C4-2B (cell line): ENCODE measurements around the gene HEXD.
"Not testable (repeated sequence)": the region's sequence is repeated elsewhere in the genome, so short reads cannot be mapped to it uniquely, and the experiment has no call there.

Experiments used
- H3K27ac ChIP-seq: fragments of 450-650 bp; 2 replicates; pipeline ENCODE4 v1.5.1; 2017
- ZFX ChIP-seq: fragments of 450-650 bp; IDR thresholded peaks from 2 replicates; pipeline ENCODE4 v1.6.1; 2017
- TF ChIP-seq, protein P1 (sequence below): fragments of 450-650 bp; conservative IDR thresholded peaks from 2 replicates; pipeline ENCODE4 v1.5.1; 2017; ENCODE audit warnings: mild to moderate bottlenecking

Gene HEXD

GRCh38 chr17:82410014-82410716, 8.0 kb upstream of the HEXD start:
- TF ChIP-seq, protein P1, sequence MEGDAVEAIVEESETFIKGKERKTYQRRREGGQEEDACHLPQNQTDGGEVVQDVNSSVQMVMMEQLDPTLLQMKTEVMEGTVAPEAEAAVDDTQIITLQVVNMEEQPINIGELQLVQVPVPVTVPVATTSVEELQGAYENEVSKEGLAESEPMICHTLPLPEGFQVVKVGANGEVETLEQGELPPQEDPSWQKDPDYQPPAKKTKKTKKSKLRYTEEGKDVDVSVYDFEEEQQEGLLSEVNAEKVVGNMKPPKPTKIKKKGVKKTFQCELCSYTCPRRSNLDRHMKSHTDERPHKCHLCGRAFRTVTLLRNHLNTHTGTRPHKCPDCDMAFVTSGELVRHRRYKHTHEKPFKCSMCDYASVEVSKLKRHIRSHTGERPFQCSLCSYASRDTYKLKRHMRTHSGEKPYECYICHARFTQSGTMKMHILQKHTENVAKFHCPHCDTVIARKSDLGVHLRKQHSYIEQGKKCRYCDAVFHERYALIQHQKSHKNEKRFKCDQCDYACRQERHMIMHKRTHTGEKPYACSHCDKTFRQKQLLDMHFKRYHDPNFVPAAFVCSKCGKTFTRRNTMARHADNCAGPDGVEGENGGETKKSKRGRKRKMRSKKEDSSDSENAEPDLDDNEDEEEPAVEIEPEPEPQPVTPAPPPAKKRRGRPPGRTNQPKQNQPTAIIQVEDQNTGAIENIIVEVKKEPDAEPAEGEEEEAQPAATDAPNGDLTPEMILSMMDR = no peak
- TF ChIP-seq ZFX = no peak
- H3K27ac ChIP-seq = no peak overlapping the region

DNA sequence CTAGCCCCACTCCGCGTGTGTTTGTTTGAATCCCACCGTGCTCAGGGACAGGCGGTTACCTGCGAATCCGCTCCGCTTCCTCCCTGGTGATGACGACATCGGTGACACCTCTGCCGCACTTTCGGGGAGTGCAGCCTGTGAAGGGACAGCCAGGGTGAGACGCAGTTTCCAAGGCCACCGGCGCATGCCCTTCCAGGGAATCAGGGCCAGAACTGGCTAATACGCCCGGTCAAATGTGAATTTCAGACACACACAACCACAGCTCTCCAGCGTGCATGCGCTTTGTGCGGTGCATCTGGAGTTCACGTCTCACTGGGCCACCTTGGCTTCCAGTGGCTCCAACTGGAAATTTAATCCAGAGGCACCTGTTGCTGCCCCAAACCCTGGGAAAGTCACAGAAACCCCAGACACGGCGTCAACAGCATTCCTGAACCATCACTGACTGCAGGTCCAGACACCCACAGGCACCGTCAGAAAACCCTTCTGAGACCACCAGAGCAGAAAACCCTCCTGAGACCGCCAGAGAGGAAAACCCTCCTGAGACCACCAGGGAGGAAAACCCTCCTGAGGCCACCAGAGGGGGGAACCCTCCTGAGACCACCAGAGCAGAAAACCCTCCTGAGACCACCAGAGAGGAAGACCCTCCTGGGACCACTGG, 6.6 kb upstream of the HEXD start:
- no peak overlapping the region for H3K27ac ChIP-seq
- no peak for TF ChIP-seq ZFX
- TF ChIP-seq, protein P1 = no peak

DNA sequence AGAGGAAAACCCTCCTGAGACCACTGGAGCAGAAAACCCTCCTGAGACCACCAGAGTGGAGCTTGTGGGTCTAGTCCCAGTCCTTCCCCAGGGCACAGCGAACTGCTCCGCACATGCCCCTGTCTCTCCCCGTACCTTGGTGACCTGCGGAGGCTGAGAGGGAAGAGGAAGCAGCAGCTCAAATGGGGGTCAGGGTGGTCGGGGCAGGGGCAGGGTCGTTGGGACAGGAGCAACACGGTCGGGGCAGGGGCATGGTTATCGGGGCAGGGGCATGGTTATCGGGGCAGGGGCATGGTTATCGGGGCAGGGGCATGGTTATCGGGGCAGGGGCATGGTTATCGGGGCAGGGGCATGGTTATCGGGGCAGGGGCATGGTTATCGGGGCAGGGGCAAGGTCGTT, 6.1 kb upstream of the HEXD start:
- H3K27ac ChIP-seq = not testable (repeated sequence)

GRCh38 chr17:82412535-82413520, 5.3 kb upstream of the HEXD start:
- no peak overlapping the region for H3K27ac ChIP-seq
- TF ChIP-seq ZFX = no peak
- TF ChIP-seq, protein P1 = no peak

DNA sequence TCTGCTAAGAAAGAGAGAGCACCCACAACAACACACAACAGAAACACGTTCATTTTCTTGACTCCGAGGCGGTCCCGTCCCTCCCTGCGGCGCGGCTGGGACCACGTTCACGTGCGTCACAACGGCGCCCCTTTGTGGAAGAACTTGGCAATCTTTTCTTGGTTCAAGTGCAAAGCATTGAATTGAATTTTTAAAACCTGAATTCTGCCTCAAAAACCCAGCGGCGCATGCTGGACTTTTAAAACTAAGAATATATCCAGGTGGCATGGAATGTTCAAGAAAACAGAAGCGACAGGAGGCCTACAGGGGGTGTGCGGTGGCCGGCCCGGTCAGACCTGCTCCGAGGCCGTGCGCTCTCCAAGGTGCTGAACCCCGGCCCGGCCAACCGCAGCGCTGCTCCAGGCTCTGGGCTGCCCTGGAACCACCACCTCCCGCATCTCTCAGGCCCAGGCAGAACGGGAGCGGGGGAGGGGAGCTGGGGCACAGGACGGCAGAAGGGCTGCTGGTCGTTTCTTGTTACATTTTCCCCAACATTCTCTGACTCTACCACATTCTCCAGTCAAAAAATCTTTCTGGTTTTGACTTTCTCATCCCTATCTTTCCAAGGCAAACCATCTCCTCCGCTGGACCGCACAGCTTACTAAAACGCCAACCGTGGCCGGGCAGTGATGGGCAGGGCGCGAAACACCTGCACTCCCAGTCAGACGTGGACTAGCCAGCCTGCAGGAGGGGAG, 3.4 kb upstream of the HEXD start:
- H3K27ac ChIP-seq = no peak overlapping the region
- TF ChIP-seq, protein P1 = peak; percentile 73
- no peak for TF ChIP-seq ZFX

DNA sequence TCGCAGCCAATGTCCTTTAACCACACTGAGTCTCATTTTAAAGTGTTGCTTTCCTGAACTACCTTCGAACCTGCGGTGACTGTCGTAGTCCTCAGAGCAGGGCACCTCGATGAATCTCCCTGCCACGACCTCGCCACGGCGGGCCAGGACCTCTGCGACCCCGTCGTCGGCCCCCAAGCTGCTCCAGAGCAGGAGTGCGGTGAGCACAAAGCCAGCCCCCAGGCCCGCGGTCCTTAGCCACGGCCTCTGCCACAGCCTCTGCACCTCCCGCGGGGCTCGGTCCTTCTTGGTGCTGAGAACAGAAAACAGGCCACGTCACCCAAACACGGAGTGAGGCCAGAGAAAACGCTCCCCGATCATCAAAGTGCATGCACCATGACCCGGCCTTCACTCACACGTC, 2.8 kb upstream of the HEXD start:
- H3K27ac ChIP-seq = no peak overlapping the region
- no peak for TF ChIP-seq ZFX
- TF ChIP-seq, protein P1 = no peak

DNA sequence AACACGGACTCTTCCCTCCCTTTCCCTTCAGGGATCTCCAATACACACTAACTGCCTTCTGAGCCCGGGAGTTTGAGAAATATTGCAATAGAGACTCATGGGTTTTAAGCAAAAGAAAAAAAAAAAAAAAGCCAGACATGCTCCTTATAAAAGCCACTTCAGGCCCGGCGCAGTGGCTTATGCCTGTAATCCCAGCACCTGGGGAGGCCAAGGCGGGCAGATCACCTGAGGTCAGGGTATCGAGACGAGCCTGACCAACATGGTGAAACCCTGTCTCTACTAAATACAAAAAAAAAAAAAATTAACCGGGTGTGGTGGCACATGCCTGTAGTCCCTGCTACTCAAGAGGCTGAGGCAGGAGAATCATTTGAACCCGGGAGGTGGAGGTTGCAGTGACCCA, 2.4 kb upstream of the HEXD start:
- TF ChIP-seq ZFX = no peak
- H3K27ac ChIP-seq = no peak overlapping the region

GRCh38 chr17:82416264-82416663, 1.9 kb upstream of the HEXD start:
- no peak for TF ChIP-seq ZFX
- TF ChIP-seq, protein P1 = no peak

More at GRCh38 chr17:82416264-82416663, 1.9 kb upstream of the HEXD start:
- H3K27ac ChIP-seq = no peak overlapping the region
